RWPE1 (cell line): Measurements from ENCODE around the gene SMIM27.

Experiments used
- CTCF ChIA-PET: fragments of 350-600 bp; sonication (Branson Sonifier 250); formaldehyde crosslinking; extraction: SDS; loops from one replicate; lab custom pipeline; 2021; lab: Yijun Ruan, JAX
- POLR2A ChIA-PET: fragments of 400-600 bp; formaldehyde crosslinking; extraction: SDS; loops from one replicate; lab custom pipeline; 2020; ENCODE audit warnings: antibody characterized with exemption; ENCODE audit not compliant: low non-redundant PET; lab: Yijun Ruan, JAX
- DNase-seq: peaks from one replicate; pipeline ENCODE4 v3.0.0; 2012; ENCODE audit warnings: low spot score
- H3K27ac ChIP-seq: fragments of 450-650 bp; 2 replicates; pipeline ENCODE4 v1.5.1; 2017
- CTCF ChIP-seq: fragments of 450-650 bp; conservative IDR thresholded peaks from 2 replicates; pipeline ENCODE4 v1.5.1; 2017; ENCODE audit warnings: low read depth, mild to moderate bottlenecking

SMIM27 gene

GRCh38 chr9:32570262-32570661 lies 18.1 kb downstream of the SMIM27 start:
- H3K27ac ChIP-seq: no peak overlapping the region
- ChIA-PET CTCF (no interaction called here), POLR2A (no interaction called here)
- DNase-seq: no peak
- TF ChIP-seq CTCF: no peak

- TF ChIP-seq CTCF: peak; percentile 96
- H3K27ac ChIP-seq: peak overlapping the region; percentile 92
- peak; percentile 94 for DNase-seq
- ChIA-PET CTCF (interaction anchor here (0.6 to 2.8 kb wide), 11 partner anchors 9 to 1601 kb away, joined by 3 to 39 read pairs (median 5); partner anchors contain the start of gene ACO1), POLR2A (interaction anchor here (0.5 kb wide), 1 partner anchor 33 kb away, joined by 3 read pairs; no protein-coding TSS in a partner anchor)
Observed at GRCh38 chr9:32571969-32572899, 20.1 kb downstream of the SMIM27 start.

GRCh38 chr9:32572900-32573523 lies 20.9 kb downstream of the SMIM27 start, which contains the start of gene NDUFB6:
Gene NDUFB6 (minus strand): TSS chr9:32573159. CDS start chr9:32573060, 99 bp downstream.
- peak; percentile 91 for DNase-seq
- ChIA-PET CTCF (interaction anchor here (0.6 to 2.8 kb wide), 8 partner anchors 9 to 221 kb away, joined by 3 to 39 read pairs (median 4); partner anchors contain the start of gene ACO1), POLR2A (interaction anchor here (0.5 kb wide), 1 partner anchor 33 kb away, joined by 3 read pairs; no protein-coding TSS in a partner anchor)
- peak within 1 kb of the TSS; percentile 92 for H3K27ac ChIP-seq
- TF ChIP-seq CTCF: no peak

GRCh38 chr9:32573821-32574220 lies 21.7 kb downstream of the SMIM27 start:
- no peak overlapping the region for H3K27ac ChIP-seq
- no peak for DNase-seq
- TF ChIP-seq CTCF: no peak
- CTCF ChIA-PET: interaction anchor here (0.6 to 2.8 kb wide), 2 partner anchors 85 to 195 kb away, joined by 3 to 39 read pairs; no protein-coding TSS in a partner anchor
- POLR2A ChIA-PET: interaction anchor here (0.5 kb wide), 1 partner anchor 396 kb away, joined by 6 read pairs; no protein-coding TSS in a partner anchor

- TF ChIP-seq CTCF: no peak; the same call in 1 of the 2 replicates
- CTCF ChIA-PET: interaction anchor here (0.9 kb wide), 1 partner anchor 192 kb away, joined by 6 read pairs; no protein-coding TSS in a partner anchor
- no peak for DNase-seq
- no peak overlapping the region for H3K27ac ChIP-seq
- POLR2A ChIA-PET: no interaction called here
Observed at GRCh38 chr9:32574858-32575257, 22.7 kb downstream of the SMIM27 start.

GRCh38 chr9:32577316-32577715 lies 25.2 kb downstream of the SMIM27 start:
- ChIA-PET CTCF (interaction anchor here (7.9 kb wide), 1 partner anchor 198 kb away, joined by 135 read pairs; no protein-coding TSS in a partner anchor), POLR2A (no interaction called here)
- DNase-seq: no peak
- TF ChIP-seq CTCF: no peak
- no peak overlapping the region for H3K27ac ChIP-seq
